Colonic mucosa (tissue), 4 donors: Measurements from ENCODE around the gene IGFALS. TPM values are rescaled to one million over a fixed set of nuclear protein-coding genes. Genes with fewer than 3 reads are reported as not detected.

ENCODE experiments used
- DNase-seq: peaks from one replicate; pipeline ENCODE4 v3.0.0-alpha.2; 2020
- H3K27ac ChIP-seq: fragments of 200-600 bp; one replicate; pipeline ENCODE4 v1.8.0; 2021
- H3K27me3 ChIP-seq: fragments of 200-600 bp; one replicate; pipeline ENCODE4 v1.8.0; 2021
- H3K36me3 ChIP-seq: fragments of 200-600 bp; one replicate; pipeline ENCODE4 v1.8.0; 2021
- H3K4me1 ChIP-seq: fragments of 200-600 bp; one replicate; pipeline ENCODE4 v1.8.0; 2021; ENCODE audit warnings: mild to moderate bottlenecking
- H3K4me3 ChIP-seq: fragments of 200-600 bp; one replicate; pipeline ENCODE4 v1.8.0; 2021
- H3K9ac ChIP-seq, 2 donors: one replicate each; pipeline ENCODE4 v1.7.0; 2013; ENCODE audit warnings: control low read depth in 2 of 2, low read depth in 2 of 2, low read length in 2 of 2
- H3K9me3 ChIP-seq: fragments of 200-600 bp; one replicate; pipeline ENCODE4 v1.8.0; 2021
- CTCF ChIP-seq: fragments of 200-600 bp; IDR thresholded peaks from one replicate; pipeline ENCODE4 v1.8.0; 2022; ENCODE audit warnings: antibody characterized with exemption, mild to moderate bottlenecking
- intact Hi-C: fragments of 100-400 bp; cut with DNase I; formaldehyde crosslinking; loops from one replicate; pipeline ENCODE4 v1.14.1; 2022
- total RNA-seq, 2 donors: library from RNA; stranded (reverse); fragmentation: NEBNext Ultra II Directional in 1 of 2; extraction: Animal tissue kit (Norgen Biotek cat#: 25700) in 1 of 2; gene quantifications; one replicate each; pipeline ENCODE4 v1.2.1, GENCODE V29; 2021
- donor health status: healthy.
- donor health status: DM: no; HTN: no; CAD: no.
- donor health status: DM: no; HTN: no; CAD: no.

IGFALS gene
- total RNA-seq, 2 donors from 2014 or later: 5.7 to 7.0 TPM

- Histone ChIP-seq H3K36me3 (no peaks in the 10 kb centered on the region), H3K9me3 (no peaks in the 10 kb centered on the region), H3K27me3 (no peaks in the 10 kb centered on the region), H3K9ac (no peak overlapping the region), H3K4me1 (peaks cover 13% of the 10 kb centered on the region), H3K27ac (no peak overlapping the region), H3K4me3 (no peak overlapping the region)
- intact Hi-C loops: no loop called here
- DNase-seq: no peak
- no peak for TF ChIP-seq CTCF
These were observed 13.5 kb downstream of the IGFALS start for GRCh38 chr16:1779741-1780676.

GRCh38 chr16:1779234-1779701 is 14.2 kb downstream of the IGFALS start:
- intact Hi-C loops: no loop called here
- no peak for DNase-seq
- no peaks in the 10 kb centered on the region for H3K36me3 ChIP-seq
- H3K4me1 ChIP-seq: peaks cover 15% of the 10 kb centered on the region
- H3K9ac ChIP-seq: no peak overlapping the region
- H3K9me3 ChIP-seq: no peaks in the 10 kb centered on the region
- no peak overlapping the region for H3K4me3 ChIP-seq
- no peaks in the 10 kb centered on the region for H3K27me3 ChIP-seq
- no peak for TF ChIP-seq CTCF
- H3K27ac ChIP-seq: no peak overlapping the region

- no peak overlapping the region for H3K27ac ChIP-seq
- no peak for TF ChIP-seq CTCF
- no peak overlapping the region for H3K9ac ChIP-seq
- H3K36me3 ChIP-seq: no peaks in the 10 kb centered on the region
- intact Hi-C loops: no loop called here
- H3K4me1 ChIP-seq: peaks cover 19% of the 10 kb centered on the region
- no peaks in the 10 kb centered on the region for H3K27me3 ChIP-seq
- H3K9me3 ChIP-seq: no peaks in the 10 kb centered on the region
- no peak for DNase-seq
- no peak overlapping the region for H3K4me3 ChIP-seq
These were observed 15.0 kb downstream of the IGFALS start for GRCh38 chr16:1778200-1779179.

GRCh38 chr16:1777375-1778199 is 15.9 kb downstream of the IGFALS start:
- H3K9me3 ChIP-seq: no peaks in the 10 kb centered on the region
- H3K4me3 ChIP-seq: no peak overlapping the region
- no peak overlapping the region for H3K27ac ChIP-seq
- TF ChIP-seq CTCF: no peak
- intact Hi-C loops: no loop called here
- peaks cover 19% of the 10 kb centered on the region for H3K4me1 ChIP-seq
- H3K27me3 ChIP-seq: no peaks in the 10 kb centered on the region
- H3K9ac ChIP-seq: no peak overlapping the region
- no peak for DNase-seq
- no peaks in the 10 kb centered on the region for H3K36me3 ChIP-seq
